GM12875 (cell line): ENCODE measurements around the gene SKA3.
"Not testable (repeated sequence)": the region's sequence is repeated elsewhere in the genome, so short reads cannot be mapped to it uniquely, and the experiment has no call there.

Experiments
- H3K4me3 ChIP-seq: one replicate; pipeline ENCODE4 v1.5.1; 2011; ENCODE audit warnings: low read depth, low read length, control low read depth
- TF ChIP-seq, protein P1 (sequence below): IDR thresholded peaks from 2 replicates; pipeline ENCODE4 v1.5.1; 2011; ENCODE audit warnings: low read depth, mild to moderate bottlenecking, control low read depth, inconsistent platforms, low read length, moderate library complexity, borderline replicate concordance; ENCODE audit not compliant: insufficient read depth

Gene SKA3

DNA sequence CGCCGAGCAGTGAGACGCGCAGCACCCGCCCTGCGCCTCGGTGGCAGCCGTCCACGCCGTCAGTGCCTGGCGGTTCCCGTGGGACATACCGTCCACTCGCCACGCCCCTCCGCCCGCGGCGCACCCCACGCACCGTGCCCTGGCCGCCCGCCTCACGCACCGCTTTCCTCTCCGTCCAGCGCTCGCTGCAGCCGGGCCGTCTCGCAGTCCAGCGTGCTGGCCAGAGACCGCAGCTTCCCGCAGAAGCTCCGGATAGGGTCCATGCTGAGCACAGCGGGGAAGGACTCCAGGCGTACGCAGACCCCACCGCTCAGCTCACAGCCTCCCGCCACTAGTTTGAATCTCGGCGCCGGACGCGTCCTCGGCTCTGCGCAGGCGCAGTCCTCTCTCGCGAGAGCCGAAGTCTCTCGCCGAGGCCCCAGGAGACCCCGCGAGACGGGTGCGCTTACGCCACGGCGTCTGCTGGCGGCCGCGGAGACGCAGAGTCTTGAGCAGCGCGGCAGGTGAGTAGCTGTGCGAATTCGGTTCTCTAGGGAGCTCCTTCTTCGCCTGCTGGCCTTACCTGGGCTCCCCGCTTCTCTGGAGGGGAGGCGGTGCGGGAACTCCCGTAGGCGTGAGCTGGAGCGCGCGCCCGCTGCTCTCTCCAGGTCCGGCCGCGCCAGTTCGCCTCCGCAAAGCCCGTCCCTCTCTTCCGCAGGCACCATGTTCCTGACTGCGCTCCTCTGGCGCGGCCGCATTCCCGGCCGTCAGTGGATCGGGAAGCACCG is at the start of gene SKA3, which contains the start of gene MRPL57:
SKA3 (minus strand) TSS at position 338 of the 767 bp plus-strand sequence; CDS start at position 263, 75 bp downstream.
MRPL57 (plus strand) TSS at position 444 of the 767 bp plus-strand sequence; CDS start at position 703, 259 bp downstream.
- H3K4me3 ChIP-seq = peak within 1 kb of the TSS; percentile 92
- TF ChIP-seq, protein P1, sequence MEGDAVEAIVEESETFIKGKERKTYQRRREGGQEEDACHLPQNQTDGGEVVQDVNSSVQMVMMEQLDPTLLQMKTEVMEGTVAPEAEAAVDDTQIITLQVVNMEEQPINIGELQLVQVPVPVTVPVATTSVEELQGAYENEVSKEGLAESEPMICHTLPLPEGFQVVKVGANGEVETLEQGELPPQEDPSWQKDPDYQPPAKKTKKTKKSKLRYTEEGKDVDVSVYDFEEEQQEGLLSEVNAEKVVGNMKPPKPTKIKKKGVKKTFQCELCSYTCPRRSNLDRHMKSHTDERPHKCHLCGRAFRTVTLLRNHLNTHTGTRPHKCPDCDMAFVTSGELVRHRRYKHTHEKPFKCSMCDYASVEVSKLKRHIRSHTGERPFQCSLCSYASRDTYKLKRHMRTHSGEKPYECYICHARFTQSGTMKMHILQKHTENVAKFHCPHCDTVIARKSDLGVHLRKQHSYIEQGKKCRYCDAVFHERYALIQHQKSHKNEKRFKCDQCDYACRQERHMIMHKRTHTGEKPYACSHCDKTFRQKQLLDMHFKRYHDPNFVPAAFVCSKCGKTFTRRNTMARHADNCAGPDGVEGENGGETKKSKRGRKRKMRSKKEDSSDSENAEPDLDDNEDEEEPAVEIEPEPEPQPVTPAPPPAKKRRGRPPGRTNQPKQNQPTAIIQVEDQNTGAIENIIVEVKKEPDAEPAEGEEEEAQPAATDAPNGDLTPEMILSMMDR = no peak

DNA sequence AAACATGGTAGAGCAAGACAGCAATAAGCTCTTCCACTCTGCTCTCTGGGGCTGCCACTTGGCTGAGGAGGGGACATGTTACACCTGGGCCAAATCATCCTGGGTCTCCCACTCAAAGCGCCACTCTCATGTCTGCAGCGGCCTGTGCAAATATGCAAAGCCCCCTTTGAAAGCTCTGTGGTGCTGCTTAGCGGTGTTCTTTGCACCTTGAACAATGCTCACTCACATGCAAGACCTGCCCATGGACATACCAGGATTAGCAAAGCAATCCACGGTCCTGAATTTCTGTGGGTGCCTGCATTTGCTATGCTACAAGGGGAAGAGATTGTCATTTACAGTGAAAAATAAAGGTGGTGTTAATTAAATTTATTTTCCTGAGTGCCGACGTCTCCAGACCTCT is 48.7 kb upstream of the SKA3 start:
- TF ChIP-seq, protein P1 = no peak
- no peak overlapping the region for H3K4me3 ChIP-seq

DNA sequence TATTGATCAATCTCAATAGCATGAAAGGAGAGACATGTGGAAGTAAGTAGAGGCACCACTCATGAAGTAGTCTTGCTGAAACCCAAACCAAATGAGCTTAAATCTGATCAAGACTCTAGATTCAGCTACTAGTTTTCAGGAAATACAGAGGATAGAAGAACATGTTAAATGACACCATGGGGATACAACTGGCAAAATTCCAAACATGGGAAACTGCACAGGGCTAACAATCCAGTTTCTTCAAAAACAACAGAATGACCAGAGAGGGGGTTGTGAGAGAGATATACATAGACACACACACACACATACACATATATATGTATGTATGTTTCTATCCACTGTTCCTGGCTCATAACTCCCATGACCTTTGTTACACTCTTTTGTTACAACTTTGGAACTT is 44.9 kb upstream of the SKA3 start:
- TF ChIP-seq, protein P1 = no peak
- H3K4me3 ChIP-seq = no peak overlapping the region

DNA sequence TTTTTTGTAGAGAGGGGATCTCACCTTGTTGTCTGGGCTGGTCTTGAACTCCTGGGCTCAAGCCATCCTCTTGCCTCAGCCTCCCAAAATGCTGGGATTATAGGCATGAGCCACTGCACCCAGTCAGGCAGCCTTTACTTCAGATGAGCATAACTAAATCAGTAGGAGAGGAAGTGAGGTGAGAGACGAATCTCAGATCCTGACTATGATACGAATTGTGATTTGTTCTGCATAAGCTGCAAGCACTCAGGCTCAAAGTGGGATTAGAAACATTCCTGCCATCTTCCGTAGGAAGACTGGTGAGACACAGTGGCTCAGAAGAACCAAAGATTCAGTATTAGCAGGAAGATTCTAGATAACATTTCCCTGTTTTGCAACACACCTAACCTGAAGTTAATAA is 43.4 kb upstream of the SKA3 start:
- H3K4me3 ChIP-seq = not testable (repeated sequence)

DNA sequence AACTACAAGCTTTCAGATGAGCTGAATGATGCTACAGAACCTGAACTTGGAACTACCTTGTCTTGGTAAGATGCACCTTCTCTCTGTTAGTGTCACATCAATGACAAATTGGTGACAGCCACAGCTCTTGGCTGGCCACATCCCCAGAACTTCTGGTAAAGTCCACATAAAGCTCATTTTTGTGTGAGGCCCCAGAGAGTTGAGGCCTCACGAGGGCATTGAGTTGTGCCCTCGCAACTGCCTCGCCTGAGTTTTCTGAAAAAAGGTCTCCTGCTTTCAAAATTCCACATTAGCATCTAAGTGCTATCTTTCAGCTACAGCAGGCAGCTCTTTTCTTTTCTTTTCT is 42.7 kb upstream of the SKA3 start:
- no peak overlapping the region for H3K4me3 ChIP-seq
- TF ChIP-seq, protein P1 = no peak

DNA sequence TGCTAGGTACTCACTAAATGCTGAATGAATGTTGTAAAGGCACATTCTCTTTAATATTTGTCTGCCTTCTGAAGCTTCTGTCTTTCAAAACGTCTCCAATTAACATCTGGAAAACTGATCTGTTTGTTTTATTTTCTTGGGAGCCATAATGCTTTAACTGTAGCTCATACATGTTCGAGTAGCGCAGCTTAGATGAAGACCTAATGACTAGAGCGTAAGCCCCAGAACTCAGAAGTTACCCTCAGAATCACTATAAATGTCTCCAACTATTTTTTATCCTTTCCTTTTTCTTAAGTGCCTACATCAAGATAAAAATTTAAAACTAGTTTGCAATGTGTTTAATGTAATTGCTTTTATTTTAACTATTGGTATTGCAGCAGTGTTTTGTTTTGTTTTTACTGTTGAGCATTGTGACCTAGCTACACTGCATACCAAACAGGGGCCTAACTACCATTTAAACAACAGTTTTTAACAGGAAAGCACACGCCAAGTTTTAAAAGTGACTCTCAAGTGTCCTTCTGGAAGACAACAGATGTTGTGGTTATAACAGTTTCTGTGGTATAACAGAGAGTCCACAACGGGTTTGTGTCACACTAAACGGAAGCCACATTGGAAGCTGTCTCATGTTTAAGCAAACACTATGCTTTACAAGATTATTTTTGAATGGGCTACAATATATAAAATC is 42.1 kb upstream of the SKA3 start:
- no peak overlapping the region for H3K4me3 ChIP-seq
- TF ChIP-seq, protein P1 = no peak

DNA sequence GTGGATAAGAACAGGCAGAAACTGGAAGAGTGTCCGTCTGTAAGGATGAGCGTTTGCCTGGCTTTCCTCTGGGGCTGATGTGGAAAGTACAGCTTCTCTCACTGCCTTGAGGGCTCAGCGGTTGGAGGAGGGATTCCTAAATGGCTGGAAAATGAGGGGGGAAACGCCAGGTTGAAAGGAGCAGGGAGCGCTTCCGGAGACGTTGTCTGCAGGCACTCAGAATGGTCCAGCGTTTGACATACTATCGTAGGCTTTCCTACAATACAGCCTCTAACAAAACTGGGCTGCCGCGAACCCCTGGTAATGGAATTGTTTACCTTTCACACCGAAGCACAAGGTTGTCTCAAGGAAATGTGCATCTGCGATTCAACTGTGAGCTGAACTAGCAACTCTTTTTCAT is 40.0 kb upstream of the SKA3 start:
- TF ChIP-seq, protein P1 = no peak

DNA sequence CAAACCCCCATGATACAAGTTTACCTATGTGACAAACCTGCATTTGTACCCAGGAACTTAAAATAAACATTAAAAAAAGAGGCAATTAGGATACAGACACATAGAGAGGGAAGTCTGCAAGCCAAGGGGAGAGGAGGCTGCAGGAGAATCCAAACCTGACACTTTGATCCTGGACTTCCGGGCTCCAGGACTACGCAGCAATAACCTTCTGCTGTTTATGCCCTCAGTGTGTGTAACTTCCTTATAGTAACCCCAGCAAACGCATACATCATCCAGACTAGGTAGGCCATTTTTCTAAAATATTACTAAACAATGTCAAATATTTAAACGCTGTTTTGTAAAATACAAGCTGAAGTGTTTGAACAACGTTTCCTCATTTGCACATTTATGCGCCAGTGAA is 39.1 kb upstream of the SKA3 start:
- H3K4me3 ChIP-seq = not testable (repeated sequence)

More for the DNA sequence above, 40.0 kb upstream of the SKA3 start:
- no peak overlapping the region for H3K4me3 ChIP-seq
